ENCODE results near the gene DYRK1B. TPM values are rescaled to one million over a fixed set of nuclear protein-coding genes. Genes with fewer than 3 reads are reported as not detected.

The DYRK1B gene
- total RNA-seq, 1 donor from 2014 or later, result 16.7 TPM

GRCh38 chr19:39834287-39834841 lies 402 bp upstream of the DYRK1B start:
- H3K27ac ChIP-seq, result peak overlapping the region; percentile 95
- H3K27me3 ChIP-seq, result no peaks in the 10 kb centered on the region
- ATAC-seq, result no peak
- no peaks in the 10 kb centered on the region for H3K9me3 ChIP-seq
- H3K4me1 ChIP-seq, result peaks cover 10% of the 10 kb centered on the region
- H3K4me3 ChIP-seq, result peak overlapping the region; percentile 99
- TF ChIP-seq CTCF (IDR thresholded peaks at IDR 0.05), result no peak
- no peak for DNase-seq
- intact Hi-C loops (cut with DNase I), result no loop called here
- peaks cover 71% of the 10 kb centered on the region for H3K36me3 ChIP-seq

- Histone ChIP-seq H3K4me3 (peak overlapping the region; percentile 99), H3K27ac (peak overlapping the region; percentile 95), H3K9me3 (no peaks in the 10 kb centered on the region), H3K27me3 (no peaks in the 10 kb centered on the region), H3K4me1 (peaks cover 10% of the 10 kb centered on the region), H3K36me3 (peaks cover 71% of the 10 kb centered on the region)
- ATAC-seq (no peak), DNase-seq (no peak)
- no peak for TF ChIP-seq CTCF (IDR thresholded peaks at IDR 0.05)
- intact Hi-C loops (cut with DNase I), result no loop called here
Observed at GRCh38 chr19:39833160-39833463, 850 bp downstream of the DYRK1B start.

GRCh38 chr19:39832341-39833083 lies 1.4 kb downstream of the DYRK1B start:
- H3K27ac ChIP-seq, result peak overlapping the region; percentile 95

GRCh38 chr19:39831679-39832078 lies 2.3 kb downstream of the DYRK1B start:
- H3K9me3 ChIP-seq, result no peaks in the 10 kb centered on the region
- peaks cover 10% of the 10 kb centered on the region for H3K4me1 ChIP-seq
- ATAC-seq (no peak), DNase-seq (no peak)
- no peak overlapping the region for H3K4me3 ChIP-seq
- no peak for TF ChIP-seq CTCF (IDR thresholded peaks at IDR 0.05)
- no peak overlapping the region for H3K27ac ChIP-seq
- no peaks in the 10 kb centered on the region for H3K27me3 ChIP-seq
- intact Hi-C loops (cut with DNase I), result no loop called here
- peaks cover 70% of the 10 kb centered on the region for H3K36me3 ChIP-seq

More at GRCh38 chr19:39832341-39833083, 1.4 kb downstream of the DYRK1B start:
- H3K36me3 ChIP-seq, result peaks cover 72% of the 10 kb centered on the region
- H3K4me1 ChIP-seq, result peaks cover 10% of the 10 kb centered on the region
- ATAC-seq, result no peak
- no peaks in the 10 kb centered on the region for H3K27me3 ChIP-seq
- no peaks in the 10 kb centered on the region for H3K9me3 ChIP-seq
- no peak for TF ChIP-seq CTCF (IDR thresholded peaks at IDR 0.05)
- intact Hi-C loops (cut with DNase I), result no loop called here
- H3K4me3 ChIP-seq, result peak overlapping the region; percentile 99
- no peak for DNase-seq

- Histone ChIP-seq H3K4me1 (peaks cover 10% of the 10 kb centered on the region), H3K36me3 (peaks cover 70% of the 10 kb centered on the region), H3K9me3 (no peaks in the 10 kb centered on the region), H3K27ac (no peak overlapping the region), H3K4me3 (no peak overlapping the region), H3K27me3 (no peaks in the 10 kb centered on the region)
- no peak for TF ChIP-seq CTCF (IDR thresholded peaks at IDR 0.05)
- DNase-seq (no peak), ATAC-seq (no peak)
- intact Hi-C loops (cut with DNase I), result no loop called here
Observed at GRCh38 chr19:39830847-39831246, 3.1 kb downstream of the DYRK1B start.

All from upper lobe of right lung (tissue), 1 donor.